Tongue (tissue), 2 donors: ENCODE data around the gene DBN1. TPM values are rescaled to one million over a fixed set of nuclear protein-coding genes. Genes with fewer than 3 reads are reported as not detected.
"Not testable (repeated sequence)": the region's sequence is repeated elsewhere in the genome, so short reads cannot be mapped to it uniquely, and the experiment has no call there.

ENCODE experiments used
- DNase-seq: peaks from one replicate; pipeline ENCODE4 v3.0.0-alpha.2; 2015
- total RNA-seq: library from RNA; depleted of rRNA; stranded (reverse); fragments of >200 nt; gene quantifications from one replicate; pipeline ENCODE4 v1.2.3, GENCODE V29; 2014

DBN1 gene
- total RNA-seq, 1 donor from 2014 or later, result 58.3 TPM

DNA sequence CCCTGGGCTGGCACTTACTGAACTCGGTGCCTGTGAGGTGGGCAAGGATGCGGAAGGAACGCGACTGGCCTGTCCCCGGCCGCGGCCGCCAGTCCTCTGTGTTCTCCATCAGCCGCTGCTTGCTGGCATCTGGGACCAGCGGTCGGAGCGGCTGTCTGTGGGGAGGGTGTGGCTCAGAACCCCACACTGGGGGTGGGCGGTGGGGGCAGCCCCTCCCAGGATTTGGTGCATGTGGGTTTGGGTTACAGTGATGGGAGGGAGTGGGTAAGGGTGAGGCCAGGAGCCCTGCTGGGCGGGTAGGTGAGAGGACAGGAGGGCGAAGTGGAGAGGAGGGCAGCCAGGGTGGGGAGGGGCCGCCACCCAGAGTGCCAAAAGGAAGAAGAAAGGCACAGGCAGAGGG lies 17.6 kb upstream of the DBN1 start:
- no peak for DNase-seq

DNA sequence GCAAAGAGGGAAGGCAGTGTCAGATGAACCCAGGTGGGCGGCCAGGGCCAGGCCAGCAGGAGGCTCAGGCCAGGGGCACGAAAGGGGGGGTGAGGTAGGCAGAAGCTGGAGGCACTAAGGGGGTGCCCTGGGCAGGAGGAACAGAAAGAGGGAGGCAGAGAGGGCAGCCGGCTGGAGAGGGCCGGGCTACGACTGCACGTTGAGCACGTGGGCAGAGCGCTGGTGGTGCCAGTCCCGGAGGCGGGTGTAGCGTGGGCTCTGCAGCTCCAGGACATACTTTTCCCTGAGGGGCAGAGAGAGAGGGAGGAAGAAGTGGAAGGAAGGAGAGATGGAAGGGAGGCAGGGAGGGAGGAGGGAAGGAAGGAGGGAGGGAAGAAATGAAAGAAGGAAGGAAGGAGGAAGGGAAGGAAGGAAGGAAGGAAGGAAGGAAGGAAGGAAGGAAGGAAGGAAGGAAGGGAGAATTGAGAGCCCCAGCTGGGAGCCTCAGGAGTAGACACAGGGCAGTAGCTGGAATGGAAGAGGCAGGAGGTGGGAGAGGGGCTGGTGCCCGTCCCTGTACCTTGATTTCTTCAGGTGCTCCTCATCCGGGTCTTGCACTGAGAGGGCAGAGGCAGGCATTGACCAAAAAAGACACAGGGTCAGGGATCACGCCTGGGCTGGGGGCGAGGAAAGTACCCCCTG lies 17.0 kb upstream of the DBN1 start:
- no peak for DNase-seq

DNA sequence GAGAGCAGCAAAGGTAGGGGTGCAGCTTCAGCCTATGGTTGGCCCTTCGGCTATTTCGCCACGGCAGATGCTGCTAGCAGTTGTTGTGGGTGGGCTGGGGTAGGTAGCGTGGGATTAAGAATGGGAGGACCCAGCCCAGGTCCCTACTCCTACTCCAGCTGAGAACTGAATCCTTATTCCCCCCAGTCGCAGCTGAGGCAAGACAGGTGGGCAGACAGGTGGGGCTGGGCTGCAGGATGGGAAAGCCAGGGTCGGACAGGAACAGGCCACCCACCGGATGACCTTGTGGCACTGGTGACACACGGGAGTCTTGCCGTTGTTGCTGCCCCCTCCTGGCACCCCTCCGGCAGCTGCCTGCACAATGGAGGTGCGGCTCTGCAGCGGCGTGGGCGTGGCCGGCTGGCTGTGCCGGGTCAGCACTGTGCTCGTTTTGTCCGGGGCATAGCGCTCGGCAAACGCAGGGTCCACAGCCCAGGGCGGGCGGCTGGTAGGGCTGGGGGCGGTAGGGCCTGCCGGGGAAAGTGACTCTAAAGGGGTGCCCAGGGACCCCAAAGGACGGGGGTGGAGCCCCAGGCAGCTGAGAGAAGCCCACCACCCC lies 15.8 kb upstream of the DBN1 start:
- no peak for DNase-seq

DNA sequence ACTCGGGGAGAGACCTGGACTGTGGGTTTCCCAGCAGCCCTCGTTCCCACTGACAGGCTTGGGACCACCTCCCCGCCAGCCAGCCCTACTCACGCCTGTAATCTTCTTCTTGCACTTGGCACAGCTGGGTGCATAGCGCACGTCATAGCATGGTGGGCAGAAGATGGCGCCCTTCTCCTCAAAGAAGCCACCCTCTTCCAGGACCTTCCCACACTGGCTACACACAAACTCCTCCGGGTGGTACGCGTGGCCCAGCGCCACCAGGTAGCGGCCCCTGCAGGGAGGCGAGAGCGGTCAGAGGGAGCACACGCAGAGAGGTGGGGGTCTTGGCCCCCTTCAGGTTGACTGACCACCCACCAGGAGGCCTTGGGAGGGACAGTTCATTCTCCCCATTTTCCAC lies 14.5 kb upstream of the DBN1 start:
- DNase-seq, result no peak

DNA sequence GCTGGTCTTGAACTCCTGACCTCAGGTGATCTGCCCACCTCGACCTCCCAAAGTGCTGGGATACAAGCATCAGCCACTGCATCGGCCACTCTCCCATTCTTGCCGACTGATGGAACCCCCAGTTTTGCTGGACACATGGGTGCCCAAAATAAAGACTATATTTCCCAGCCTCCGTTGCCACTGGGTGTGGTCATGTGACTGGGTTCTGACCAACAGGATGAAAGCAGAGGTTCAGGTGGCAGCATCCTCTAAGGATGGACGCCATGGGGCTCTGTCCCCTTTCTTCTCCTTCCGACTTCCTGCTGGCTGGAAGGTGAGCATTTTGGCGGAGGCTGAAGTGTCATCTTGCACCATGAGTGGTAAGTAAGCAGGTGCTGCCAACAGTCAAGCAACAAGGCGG lies 13.7 kb upstream of the DBN1 start:
- DNase-seq, result no peak

DNA sequence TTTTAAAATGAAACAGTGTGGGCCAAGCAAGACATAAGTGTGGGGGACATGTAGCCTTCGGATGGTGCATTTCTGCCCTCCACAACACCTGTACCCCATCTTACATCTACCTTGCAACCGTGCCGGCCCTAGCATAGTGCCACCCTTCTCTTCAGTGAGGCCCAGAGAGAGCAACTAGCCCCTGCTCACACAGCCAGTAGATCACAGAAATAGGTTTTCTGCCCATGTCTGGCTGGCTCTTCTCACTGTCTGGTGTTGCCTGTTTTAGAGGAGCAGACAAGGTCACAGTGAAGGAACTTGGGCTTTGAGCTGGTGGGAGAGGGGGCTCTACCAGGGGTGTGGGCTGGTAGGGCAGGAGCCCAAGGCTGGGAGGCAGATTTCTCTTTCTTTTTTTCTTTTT lies 12.8 kb upstream of the DBN1 start:
- DNase-seq, result no peak

DNA sequence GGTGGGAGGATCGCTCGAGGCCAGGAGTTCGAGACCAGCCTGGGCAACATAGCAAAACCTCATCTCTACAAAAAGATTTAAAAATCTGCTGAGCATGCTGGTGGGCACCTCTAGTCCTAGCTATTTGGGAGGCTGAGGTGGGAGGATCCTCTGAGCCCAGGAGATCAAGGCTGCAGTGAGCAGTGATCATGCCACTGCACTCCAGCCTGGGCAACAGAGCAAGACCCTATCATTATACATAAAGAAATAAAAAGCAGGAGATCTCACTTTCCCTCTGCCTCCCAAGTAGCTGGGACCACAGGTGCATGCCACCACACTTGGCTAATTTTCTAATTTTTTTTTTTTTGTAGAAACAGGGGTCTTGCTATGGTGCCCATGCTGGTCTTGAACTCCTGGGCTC lies 12.3 kb upstream of the DBN1 start:
- not testable (repeated sequence) for DNase-seq

DNA sequence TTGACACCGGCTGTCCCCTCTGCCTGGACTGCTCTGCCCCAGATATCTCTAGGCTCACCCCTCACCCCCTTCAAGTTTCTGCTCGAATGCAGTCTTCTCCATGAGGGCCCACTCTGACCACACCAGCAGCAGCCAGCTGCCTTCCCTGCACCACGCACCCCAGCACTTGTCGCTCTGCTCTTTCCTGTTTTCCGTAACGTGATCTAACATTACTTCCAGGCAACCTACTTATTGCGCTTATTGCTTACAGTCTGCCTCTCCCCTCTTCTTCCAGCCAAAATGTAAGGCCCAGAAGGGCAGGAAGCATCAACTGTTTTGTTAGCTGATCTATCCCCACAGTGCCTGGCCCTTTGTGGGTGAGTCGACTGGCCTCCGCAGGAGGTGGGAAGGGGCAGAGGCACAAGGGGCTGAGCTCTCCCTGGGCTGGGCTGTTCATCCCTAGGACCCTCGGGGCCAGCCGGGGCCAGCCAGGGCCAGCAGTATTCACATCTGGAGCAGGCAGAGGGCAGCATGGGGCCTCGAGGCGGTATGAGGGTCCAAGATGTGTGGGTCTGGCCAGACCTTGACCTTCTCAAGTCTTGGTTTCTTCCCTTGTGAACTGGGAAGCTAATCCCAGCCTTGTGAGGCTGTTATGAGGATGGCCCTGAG lies 11.6 kb upstream of the DBN1 start:
- no peak for DNase-seq

DNA sequence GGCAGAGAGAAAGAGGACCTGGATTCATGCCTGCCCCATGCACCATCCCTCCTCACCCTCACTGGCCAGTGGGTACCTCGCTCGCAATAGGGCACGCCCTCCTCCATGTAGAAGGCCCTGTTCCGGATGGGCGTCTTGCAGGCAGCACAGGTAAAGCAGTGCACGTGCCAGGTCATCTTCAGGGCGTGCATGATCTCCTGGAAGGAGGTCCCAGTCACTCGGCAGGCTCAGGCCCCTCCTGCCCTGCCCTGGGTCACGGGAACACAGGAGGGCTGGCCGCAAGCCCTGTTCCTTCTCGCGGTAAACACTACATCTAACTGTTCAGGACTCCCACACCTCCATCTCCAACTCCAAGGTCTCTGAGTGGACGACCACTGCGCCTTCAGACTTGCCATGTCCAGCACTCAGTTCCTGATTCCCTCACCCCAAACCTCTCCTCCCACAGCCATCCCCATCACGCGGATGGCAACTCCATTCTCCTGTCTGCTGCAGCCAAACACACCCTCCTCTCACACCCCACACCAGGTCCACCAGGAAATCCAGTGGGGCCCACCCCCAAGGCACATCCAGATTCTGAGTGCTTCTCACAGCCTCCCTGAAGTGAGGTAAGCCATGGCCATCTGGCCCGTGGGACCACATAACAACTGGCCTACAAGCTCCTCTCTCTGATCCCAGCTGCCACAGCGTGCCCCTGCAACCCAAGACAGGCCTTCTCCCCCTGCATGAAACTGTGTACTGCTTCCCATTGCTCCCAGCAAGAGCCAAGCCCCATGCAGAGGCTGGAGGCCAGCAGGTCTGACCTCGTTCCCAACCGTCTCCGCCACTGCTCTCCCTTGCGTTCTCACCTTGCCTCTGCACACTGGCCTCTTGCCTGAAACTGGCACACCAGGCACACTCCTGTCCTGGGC lies 10.8 kb upstream of the DBN1 start:
- DNase-seq, result no peak

DNA sequence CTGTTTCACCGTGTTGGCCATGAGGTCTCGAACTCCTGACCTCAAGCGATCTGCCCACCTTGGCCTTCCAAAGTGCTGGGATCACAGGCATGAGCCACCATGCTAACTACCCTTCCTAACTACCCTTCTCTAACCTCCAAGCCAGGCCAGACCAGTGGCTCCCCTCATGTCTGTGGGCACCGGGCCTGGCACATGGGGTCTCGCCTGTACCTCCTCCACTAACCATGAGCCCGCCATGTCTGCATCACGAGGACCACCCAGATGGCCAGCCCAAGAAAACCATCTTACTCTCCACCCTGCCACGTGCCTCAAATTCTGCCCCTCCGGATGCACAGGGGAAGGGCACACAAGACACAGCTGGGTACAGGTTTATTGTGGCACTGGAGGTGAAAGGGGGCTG lies 9.6 kb upstream of the DBN1 start:
- no peak for DNase-seq

DNA sequence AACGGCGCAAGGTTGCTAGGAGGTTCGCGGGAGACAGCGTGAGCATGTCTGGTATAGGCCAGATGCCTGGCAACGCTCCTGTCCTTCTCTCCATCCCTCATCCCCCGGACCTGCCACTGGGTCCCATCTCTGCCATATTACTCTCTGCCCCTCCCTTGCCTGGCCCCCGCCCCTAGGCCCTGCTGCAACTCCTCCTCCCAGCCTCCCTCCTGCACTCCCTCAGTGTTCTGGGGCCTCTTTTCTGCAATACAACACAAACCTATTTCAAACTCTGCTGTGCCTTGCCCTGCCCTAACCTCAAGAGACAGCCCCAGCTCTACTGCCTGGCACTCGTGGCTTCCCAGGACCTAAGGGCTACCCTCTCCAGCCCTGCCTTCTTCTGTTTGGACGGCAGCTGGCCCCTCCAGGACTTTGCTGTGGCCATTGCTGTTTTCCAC lies 8.9 kb upstream of the DBN1 start:
- no peak for DNase-seq

DNA sequence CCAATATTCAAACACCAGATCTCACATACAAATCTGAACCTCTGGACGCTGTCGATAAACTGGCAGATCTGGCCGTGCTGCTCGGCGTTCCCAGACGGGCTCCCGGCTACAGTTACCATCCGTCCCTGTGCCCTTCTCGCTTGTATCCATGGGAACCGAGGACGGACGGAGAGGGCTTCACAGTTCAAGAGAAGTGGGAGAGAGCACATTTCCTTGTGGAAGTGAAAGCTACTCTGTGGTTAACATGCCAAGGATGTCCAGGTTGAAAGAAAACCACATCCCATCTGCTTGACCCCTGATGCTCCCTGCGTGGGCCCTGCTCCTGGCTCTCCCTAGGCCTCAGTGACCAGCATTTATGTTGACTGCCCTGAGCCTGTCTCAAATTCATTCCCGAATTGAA lies 6.3 kb upstream of the DBN1 start:
- DNase-seq, result no peak

DNA sequence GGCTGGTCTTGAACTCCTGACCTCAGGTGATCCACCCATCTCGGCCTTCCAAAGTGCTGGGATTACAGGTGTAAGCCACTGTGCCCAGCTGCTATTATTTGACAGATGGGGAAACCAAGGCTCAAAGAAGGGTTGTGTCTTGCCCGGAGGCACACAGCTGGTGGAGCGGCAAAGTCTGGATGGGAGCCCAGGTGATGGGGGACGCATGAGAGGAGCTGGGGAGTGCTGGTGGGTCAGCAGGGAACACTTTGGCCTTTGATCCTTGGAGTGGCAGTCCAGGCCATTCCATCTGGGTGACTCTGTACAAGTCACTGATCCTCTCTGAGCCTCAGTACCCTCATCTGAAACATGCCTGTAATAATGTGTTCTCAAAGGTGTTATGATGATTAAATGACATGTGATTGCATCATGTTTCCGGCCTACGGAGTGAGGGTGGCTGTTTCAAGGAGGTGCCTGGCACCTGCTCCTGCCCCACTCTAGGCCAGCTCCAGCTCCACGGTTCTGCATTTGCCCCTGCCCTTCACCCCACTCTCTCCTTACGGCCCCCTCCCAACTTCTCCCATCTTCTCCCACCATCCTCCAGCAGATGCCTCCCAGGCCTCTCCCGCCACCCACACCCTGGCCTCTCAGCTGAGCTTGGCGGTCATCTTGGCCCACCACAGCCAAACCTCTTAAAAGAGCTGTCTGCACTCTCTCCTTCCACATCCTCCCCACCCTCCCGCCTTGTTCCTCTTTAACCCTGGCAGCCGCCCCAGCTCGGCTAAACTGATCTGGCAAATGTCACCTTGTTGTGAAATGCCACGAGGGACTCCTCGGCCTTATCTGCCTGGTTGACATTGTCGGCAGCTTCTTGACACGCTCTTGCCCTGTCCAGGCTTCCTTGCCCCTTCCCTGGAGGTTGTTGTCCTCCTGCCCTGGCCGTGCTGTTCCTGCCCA lies 5.5 kb upstream of the DBN1 start:
- DNase-seq, result peak; percentile 66

DNA sequence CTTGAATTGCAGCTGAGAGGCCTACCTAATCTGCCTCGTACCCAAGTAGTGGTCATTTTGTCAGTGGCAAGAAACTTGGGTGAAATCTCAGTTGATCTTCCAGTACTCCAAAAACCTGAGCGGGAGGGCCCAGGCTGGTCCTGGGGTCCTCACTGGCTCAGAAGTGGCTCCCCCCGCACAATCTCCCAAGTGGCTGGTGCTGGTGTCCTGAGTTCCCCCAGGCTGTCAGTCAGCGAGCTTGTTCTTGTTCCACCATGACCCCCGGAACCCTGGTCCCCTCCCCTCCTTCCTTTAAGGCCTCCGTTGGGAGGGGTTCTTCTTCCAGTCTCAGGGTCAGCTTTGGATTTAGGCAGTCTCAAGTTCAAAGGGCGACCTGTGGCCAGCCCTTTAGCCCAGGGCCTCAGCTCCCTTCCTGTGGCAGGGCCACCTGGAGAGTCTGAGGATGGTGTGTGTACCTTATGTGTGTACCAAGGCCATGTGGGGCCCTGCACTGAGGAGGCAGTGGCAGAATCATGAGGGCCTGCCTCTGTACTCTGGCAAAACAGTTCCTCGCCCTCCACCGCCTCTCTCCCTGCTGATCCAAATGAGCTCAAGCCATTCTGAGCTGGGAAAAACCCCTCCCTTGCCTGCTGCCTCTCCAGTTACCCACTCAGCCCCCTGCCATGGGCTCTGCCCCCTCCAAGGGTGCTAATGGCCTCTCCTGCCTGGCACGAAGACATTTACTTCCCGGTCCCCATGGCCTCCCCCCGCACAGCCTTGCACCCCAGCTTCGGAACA lies 4.5 kb upstream of the DBN1 start:
- no peak for DNase-seq

DNA sequence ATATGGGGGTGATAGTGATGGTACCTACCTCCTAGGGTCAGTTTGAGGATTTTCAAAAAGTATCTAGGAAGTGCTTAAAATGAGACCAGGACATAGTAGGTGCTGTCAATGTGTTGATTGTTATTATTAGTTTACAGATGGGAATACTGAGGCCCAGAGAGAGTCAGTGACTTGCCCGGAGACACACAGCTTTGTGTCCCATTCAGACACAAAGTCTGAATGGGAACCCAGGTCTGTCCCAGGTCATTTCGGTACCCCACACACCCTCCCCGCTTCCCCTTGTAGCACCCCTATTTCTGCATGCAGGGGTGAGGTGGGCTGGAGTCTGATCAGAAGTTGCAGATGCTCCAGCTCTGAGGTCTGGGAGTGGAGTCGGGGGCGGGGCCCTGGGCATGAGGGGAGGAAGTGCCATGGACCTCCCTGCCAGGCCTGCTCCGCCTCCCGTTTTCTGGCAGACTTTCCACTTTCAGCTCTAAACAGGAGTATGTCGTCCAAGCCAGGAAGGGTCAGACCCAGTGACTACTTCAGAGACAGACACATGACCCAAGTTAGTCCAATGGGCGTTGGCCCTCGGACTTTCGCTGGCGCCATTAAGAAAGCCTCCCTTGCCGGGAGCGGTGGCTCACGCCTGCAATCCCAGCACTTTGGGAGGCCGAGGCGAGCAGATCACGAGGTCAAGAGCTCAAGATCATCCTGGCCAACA lies 3.2 kb upstream of the DBN1 start:
- DNase-seq, result no peak

DNA sequence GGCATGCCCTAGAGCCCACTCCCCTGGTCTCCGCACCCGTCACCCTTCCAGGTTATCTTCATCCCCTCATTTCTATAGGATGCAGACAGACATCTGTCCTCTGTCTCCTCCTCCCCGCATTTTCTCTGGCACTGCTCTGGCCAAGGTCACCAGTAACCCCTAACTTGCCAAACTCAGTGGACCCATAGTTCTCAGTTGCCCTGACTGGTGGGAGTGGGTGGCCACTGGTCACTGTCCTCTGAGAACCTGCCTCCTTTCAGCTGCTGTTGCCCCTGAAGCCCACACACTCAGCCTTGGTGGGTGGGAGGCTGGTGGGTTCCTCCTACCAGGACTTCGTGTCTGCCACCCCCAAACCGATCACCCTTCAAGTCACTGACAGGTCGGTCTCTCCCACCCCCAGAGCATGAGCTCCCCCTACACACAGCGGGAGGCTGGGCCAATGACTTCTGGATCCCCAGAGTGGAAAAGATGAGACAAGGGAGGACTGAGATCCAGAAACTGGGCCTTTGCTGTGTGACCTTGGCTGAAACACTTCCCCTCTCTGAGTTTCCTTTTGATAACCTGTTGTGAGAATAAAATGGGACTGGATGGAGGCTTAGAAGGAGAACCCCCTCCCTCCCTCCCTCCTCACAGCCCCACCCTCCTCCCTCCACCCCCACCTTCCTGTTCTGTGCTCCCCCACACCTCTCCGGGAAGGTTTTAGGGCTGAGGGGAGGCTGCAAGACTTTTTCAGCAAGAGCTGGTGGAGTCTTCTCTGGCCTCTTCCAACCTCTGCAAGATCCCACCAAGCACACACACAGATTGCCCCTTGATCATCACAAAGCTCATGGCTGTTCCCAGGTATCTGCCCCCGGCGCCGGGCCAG lies 2.4 kb upstream of the DBN1 start:
- no peak for DNase-seq

DNA sequence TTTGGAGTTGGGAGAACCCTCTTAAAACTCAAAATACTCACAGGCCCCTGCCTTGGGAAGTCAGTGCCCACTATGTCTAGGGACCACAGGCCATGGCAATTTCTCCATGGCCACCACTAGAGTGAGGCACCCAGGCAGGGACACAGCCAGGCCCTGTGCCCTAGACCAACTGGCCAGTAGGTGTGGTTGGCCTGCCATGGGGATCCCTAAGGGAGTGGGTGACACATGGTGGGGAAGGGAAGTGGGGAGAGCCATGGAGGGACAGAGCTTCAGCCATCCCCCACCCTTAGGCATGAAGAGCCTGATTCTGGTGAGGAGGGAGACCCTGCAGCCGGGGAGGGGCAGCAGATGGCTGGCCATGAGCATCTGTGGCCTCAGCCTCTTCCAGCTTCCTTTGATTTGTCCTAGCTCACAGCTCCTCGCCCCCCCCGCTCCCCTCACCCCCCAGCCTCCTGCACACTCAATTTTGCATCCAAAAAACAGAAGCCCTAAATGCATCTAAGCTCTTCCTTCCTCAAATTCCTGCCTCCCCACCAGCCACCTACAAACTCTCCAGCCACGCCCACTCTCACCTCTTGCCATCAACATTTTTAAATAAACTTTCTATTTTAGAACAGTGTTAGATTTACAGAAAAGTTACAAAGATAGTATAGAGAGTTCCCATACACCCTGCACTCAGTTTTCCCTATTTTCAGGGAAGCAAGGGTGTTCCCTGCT lies 1.6 kb upstream of the DBN1 start:
- no peak for DNase-seq

DNA sequence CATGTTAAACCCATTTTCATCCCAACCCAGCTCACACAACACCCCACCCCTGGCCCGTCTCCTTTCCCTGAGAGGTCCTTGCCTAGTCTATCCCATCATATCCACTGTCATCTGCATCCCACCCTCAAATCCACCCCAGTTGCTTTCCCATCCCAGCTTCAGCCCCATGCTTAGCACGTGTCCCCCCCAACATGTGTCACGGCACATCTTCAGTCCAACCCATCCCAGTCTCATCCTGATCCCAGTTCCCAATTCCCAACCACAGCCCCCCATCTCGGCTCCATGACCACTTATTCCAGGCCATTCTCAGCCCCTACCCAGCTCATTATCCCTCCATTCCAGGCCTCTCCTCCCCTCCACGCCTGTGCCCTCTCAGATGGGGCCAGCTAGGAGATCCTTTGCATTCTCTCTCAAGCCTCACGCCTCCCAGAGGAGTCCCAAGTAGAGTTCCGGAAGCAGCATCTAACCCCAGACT lies 605 bp upstream of the DBN1 start:
- no peak for DNase-seq
